ENCODE data around the gene MVD. TPM values are rescaled to one million over a fixed set of nuclear protein-coding genes. Genes with fewer than 3 reads are reported as not detected.
"Not testable (repeated sequence)": the region's sequence is repeated elsewhere in the genome, so short reads cannot be mapped to it uniquely, and the experiment has no call there.

Gene MVD
- total and polyA plus RNA-seq, 2 of the 4 experiments (the other 2 are of a cell fraction): 18.3 to 28.4 TPM

GRCh38 chr16:88669493-88669892 is 6.6 kb upstream of the MVD start:
- H4K20me1 ChIP-seq (ENCODE audit: insufficient read depth, low read length); H4K91ac ChIP-seq (ENCODE audit: insufficient read depth, low read depth, low read length); H3K9me1 ChIP-seq (ENCODE audit: insufficient read depth, low read length); H2AFZ ChIP-seq (replicated peaks; ENCODE audit: low read length, poor library complexity); H3K4ac ChIP-seq (ENCODE audit: low read depth, low read length); in situ Hi-C loops (cut with MboI; ENCODE audit: low sequenced_read_pairs); dilution Hi-C loops (cut with HindIII; ENCODE audit: low sequenced_read_pairs, unreplicated experiment); H4K8ac ChIP-seq (ENCODE audit: low read depth in 2 of 2, low read length in 2 of 2); H2BK15ac ChIP-seq (ENCODE audit: low read depth, low read length); H2AK5ac ChIP-seq (ENCODE audit: low read depth, low read length); H3K56ac ChIP-seq (ENCODE audit: extremely low read depth, insufficient read depth, low read length); BruUV-seq (replicated peaks); H3K27me3 ChIP-seq (ENCODE audit: control insufficient read depth, insufficient read depth, low read length); H3K18ac ChIP-seq (ENCODE audit: low read depth, low read length); POLR2A ChIA-PET (ENCODE audit: unreplicated experiment); H2BK20ac ChIP-seq (ENCODE audit: low read depth, low read length); H3K79me1 ChIP-seq (ENCODE audit: low read depth in 1 of 2, low read length in 2 of 2); intact Hi-C loops (cut with micrococcal nuclease); H3K4me2 ChIP-seq (ENCODE audit: low read depth, low read length); H3K4me1 ChIP-seq (ENCODE audit: control insufficient read depth, insufficient read depth, low read length); H3K4me3 ChIP-seq (ENCODE audit: insufficient read depth, low read depth, low read length); H2AK9ac ChIP-seq (replicated peaks; ENCODE audit: low read depth, low read length, poor library complexity); CTCF ChIA-PET; H4K5ac ChIP-seq (ENCODE audit: low read depth, low read length); H2BK5ac ChIP-seq (ENCODE audit: low read depth, low read length, poor library complexity, severe bottlenecking); H3K23ac ChIP-seq (ENCODE audit: low read depth, low read length); H3K9me3 ChIP-seq (ENCODE audit: control insufficient read depth, insufficient read depth, low read length); H3K14ac ChIP-seq (replicated peaks; ENCODE audit: low read depth, low read length); H2BK120ac ChIP-seq (ENCODE audit: low read depth, low read length); H3K9ac ChIP-seq (ENCODE audit: low read depth, low read length); ATAC-seq (ENCODE audit: low read depth); H3K36me3 ChIP-seq (ENCODE audit: control insufficient read depth, insufficient read depth, low read length); H3K27ac ChIP-seq (ENCODE audit: insufficient read depth, low read length); DNase-seq: not testable (repeated sequence)
- WGBS, 2 experiments (ENCODE audit: extremely low coverage in 2 of 2, insufficient read length in 1 of 2): no CpG with 5 or more reads among the region's 8 CpGs
